GM19025 (cell line): Measurements from ENCODE around the gene CHODL.

Experiments
- ATAC-seq: cut with Tn5 transposase; IDR thresholded peaks from one replicate; pipeline ENCODE4 v1.9.1; 2021; ENCODE audit warnings: mild to moderate bottlenecking, low read depth, moderate library complexity; ENCODE audit not compliant: unreplicated experiment

Gene CHODL

GRCh38 chr21:18244671-18245463 lies at the start of gene CHODL:
TSS of gene CHODL (plus strand) at chr21:18244833. CDS start at chr21:18245224, 391 bp downstream.
- no peak for ATAC-seq

GRCh38 chr21:18204931-18205330 lies 39.7 kb upstream of the CHODL start:
- no peak for ATAC-seq

GRCh38 chr21:18218331-18218730 lies 26.3 kb upstream of the CHODL start:
- no peak for ATAC-seq

- no peak for ATAC-seq
Measured at GRCh38 chr21:18220498-18220897, 24.1 kb upstream of the CHODL start.

GRCh38 chr21:18222346-18222745 lies 22.3 kb upstream of the CHODL start:
- no peak for ATAC-seq

GRCh38 chr21:18228060-18228739 lies 16.4 kb upstream of the CHODL start:
- no peak for ATAC-seq

GRCh38 chr21:18235545-18235944 lies 9.1 kb upstream of the CHODL start:
- no peak for ATAC-seq

- ATAC-seq = no peak
Measured at GRCh38 chr21:18245464-18245967, 883 bp downstream of the CHODL start.

- no peak for ATAC-seq
Measured at GRCh38 chr21:18248171-18248570, 3.5 kb downstream of the CHODL start.

- ATAC-seq = no peak
Measured at GRCh38 chr21:18249672-18250071, 5.0 kb downstream of the CHODL start.

- ATAC-seq = no peak
Measured at GRCh38 chr21:18251065-18251464, 6.4 kb downstream of the CHODL start.

- ATAC-seq = no peak
Measured at GRCh38 chr21:18252256-18252655, 7.6 kb downstream of the CHODL start.

GRCh38 chr21:18252680-18253079 lies 8.0 kb downstream of the CHODL start:
- no peak for ATAC-seq

GRCh38 chr21:18253221-18253620 lies 8.6 kb downstream of the CHODL start:
- no peak for ATAC-seq

GRCh38 chr21:18253799-18254198 lies 9.2 kb downstream of the CHODL start:
- no peak for ATAC-seq

GRCh38 chr21:18265944-18266343 lies 21.3 kb downstream of the CHODL start:
- ATAC-seq = no peak

GRCh38 chr21:18267496-18267895 lies 22.9 kb downstream of the CHODL start:
- ATAC-seq = no peak

- no peak for ATAC-seq
Measured at GRCh38 chr21:18268906-18269305, 24.3 kb downstream of the CHODL start.

GRCh38 chr21:18269856-18270255 lies 25.2 kb downstream of the CHODL start:
- no peak for ATAC-seq

- no peak for ATAC-seq
Measured at GRCh38 chr21:18273400-18273799, 28.8 kb downstream of the CHODL start.

- no peak for ATAC-seq
Measured at GRCh38 chr21:18274370-18274769, 29.7 kb downstream of the CHODL start.

GRCh38 chr21:18275781-18276180 lies 31.1 kb downstream of the CHODL start:
- no peak for ATAC-seq
